Body of pancreas (tissue), 4 donors: ENCODE data around the gene SNAPC4. TPM values are rescaled to one million over a fixed set of nuclear protein-coding genes. Genes with fewer than 3 reads are reported as not detected.

ENCODE experiments used
- ATAC-seq: fragments of 150-250 bp; one replicate; pipeline ENCODE4 v1.9.1; 2016
- DNase-seq, 4 donors: peaks; one replicate each; pipeline ENCODE4 v3.0.0-alpha.2; 2019
- H3K27ac ChIP-seq, 4 donors: fragments of 200-600 bp; sonication (generic); 1 replicate in 3 of 4; 2 replicates in 1 of 4; pipeline versions ENCODE4 v1.5.1 to v1.6.1; 2016 to 2019; ENCODE audit warnings: mild to moderate bottlenecking in 1 of 4, mixed read lengths in 1 of 4, moderate library complexity in 1 of 4
- H3K27me3 ChIP-seq, 2 donors: fragments of 200-600 bp; sonication (generic); one replicate each; pipeline ENCODE4 v1.6.0; 2016; ENCODE audit warnings: mild to moderate bottlenecking in 1 of 2
- H3K36me3 ChIP-seq, 2 donors: fragments of 200-600 bp; sonication (generic); replicated peaks in 1 of 2; 2 replicates each; pipeline ENCODE4 v1.5.1; 2016; ENCODE audit warnings: low read depth in 2 of 2; ENCODE audit not compliant: insufficient read depth in 1 of 2
- H3K4me1 ChIP-seq: fragments of 200-600 bp; sonication (generic); one replicate; pipeline ENCODE4 v1.6.0; 2016
- H3K4me3 ChIP-seq, 2 donors: fragments of 200-600 bp; sonication (generic); 1 replicate in 1 of 2; 2 replicates in 1 of 2; pipeline ENCODE4 v1.5.1; 2016 to 2019
- H3K9me3 ChIP-seq, 3 donors: fragments of 200-600 bp; sonication (generic); 1 replicate in 2 of 3; 2 replicates in 1 of 3; pipeline ENCODE4 v1.5.1; 2016
- POLR2A ChIP-seq, 3 donors: fragments of 450-650 bp; IDR thresholded peaks; one replicate each; pipeline ENCODE4 v1.6.1; 2016; ENCODE audit warnings: antibody characterized with exemption in 3 of 3, mild to moderate bottlenecking in 2 of 3
- WGBS, 2 donors: methylation state at CpG; one replicate each; pipeline ENCODE4 v1.1.5; 2017; 5-methylcytosine and 5-hydroxymethylcytosine counted together
- intact Hi-C: fragments of 100-400 bp; cut with DNase I; formaldehyde crosslinking; loops from one replicate; pipeline ENCODE4 v1.15.1; 2023
- total RNA-seq, 2 donors: library from RNA; depleted of rRNA; stranded (reverse); fragments of >200 nt; gene quantifications; one replicate each; pipeline ENCODE4 v1.1.0, GENCODE V29; 2016
- TF ChIP-seq, protein P1 (sequence below), 7 experiments: fragments of 450-650 bp in 4 of 7; fragments of 200-600 bp in 3 of 7; sonication (generic) in 3 of 7; IDR thresholded peaks; one replicate each; pipeline ENCODE4 v1.5.1; 2016 to 2019; ENCODE audit warnings: antibody characterized with exemption in 7 of 7

Gene SNAPC4
- total RNA-seq, 2 donors from 2014 or later: 8.8 to 19.1 TPM

DNA sequence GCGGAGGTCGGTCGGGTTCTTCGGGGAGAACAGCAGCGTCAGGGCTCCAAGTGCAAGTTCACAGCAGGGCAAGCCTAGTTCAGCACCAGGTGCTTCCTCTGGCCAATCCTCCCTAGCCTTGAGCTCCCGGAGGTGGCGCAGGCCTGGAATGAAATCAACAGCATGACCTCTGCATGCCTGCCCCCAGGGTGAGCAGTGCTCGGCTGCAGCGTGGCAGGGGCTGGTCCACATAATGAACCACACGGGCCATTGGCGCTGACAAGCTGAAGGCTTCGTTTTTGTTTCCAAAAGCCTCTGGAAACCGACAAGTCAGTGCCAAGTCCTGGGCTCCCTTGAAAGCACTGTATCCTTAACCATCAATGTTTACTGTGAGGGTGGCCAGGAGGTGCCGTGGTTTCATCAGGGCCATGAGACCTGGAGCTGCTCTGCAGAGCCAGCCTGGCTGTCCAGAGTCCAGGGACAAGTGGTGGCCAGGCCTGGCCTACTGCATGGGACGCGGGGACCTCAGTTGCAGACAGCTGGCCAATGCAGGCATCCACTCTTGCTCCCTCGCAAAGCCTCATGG, 41.8 kb upstream of the SNAPC4 start:
- H3K4me1 ChIP-seq: peaks cover 26% of the 10 kb centered on the region
- peaks cover 1 to 30% of the 10 kb centered on the region in 2 donors for H3K36me3 ChIP-seq
- H3K4me3 ChIP-seq: no peak overlapping the region
- no peaks in the 10 kb centered on the region for H3K9me3 ChIP-seq
- intact Hi-C loops: no loop called here
- no peak overlapping the region for H3K27ac ChIP-seq
- no peak for DNase-seq
- no peak for TF ChIP-seq POLR2A (IDR thresholded peaks at IDR 0.05)
- TF ChIP-seq, protein P1, sequence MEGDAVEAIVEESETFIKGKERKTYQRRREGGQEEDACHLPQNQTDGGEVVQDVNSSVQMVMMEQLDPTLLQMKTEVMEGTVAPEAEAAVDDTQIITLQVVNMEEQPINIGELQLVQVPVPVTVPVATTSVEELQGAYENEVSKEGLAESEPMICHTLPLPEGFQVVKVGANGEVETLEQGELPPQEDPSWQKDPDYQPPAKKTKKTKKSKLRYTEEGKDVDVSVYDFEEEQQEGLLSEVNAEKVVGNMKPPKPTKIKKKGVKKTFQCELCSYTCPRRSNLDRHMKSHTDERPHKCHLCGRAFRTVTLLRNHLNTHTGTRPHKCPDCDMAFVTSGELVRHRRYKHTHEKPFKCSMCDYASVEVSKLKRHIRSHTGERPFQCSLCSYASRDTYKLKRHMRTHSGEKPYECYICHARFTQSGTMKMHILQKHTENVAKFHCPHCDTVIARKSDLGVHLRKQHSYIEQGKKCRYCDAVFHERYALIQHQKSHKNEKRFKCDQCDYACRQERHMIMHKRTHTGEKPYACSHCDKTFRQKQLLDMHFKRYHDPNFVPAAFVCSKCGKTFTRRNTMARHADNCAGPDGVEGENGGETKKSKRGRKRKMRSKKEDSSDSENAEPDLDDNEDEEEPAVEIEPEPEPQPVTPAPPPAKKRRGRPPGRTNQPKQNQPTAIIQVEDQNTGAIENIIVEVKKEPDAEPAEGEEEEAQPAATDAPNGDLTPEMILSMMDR (IDR thresholded peaks at IDR 0.05): no peak
- 71 to 88% methylated on average over 8 to 17 of the region's 17 CpGs for WGBS, 2 donors
- no peak for ATAC-seq
- no peaks in the 10 kb centered on the region for H3K27me3 ChIP-seq

DNA sequence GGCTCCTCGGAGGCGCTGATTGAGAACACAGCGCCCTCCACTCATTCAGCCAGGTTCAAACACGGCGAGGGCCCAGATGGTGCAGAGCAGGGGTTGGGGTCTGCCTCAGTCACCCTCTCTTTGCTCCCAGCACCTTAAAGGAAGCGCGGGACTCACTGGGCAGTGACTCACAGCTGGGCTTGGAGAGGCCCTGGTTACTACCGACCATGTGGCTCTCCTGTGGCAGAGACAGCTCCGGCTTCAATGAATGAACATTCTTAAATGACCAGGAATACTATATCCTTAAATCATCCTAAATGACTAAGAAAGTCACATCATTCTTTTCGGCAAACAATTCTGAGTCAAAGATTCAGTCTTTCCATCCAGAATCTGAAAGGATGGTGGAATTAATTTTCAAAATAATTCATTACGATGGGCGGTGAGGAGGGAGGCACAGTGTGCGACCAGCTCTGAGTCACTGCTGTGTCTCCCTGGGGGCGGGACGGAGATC, 41.3 kb upstream of the SNAPC4 start:
- Histone ChIP-seq H3K27me3 (no peaks in the 10 kb centered on the region), H3K36me3 (peaks cover 0 to 27% of the 10 kb centered on the region in 2 donors), H3K9me3 (no peaks in the 10 kb centered on the region), H3K4me1 (peaks cover 31% of the 10 kb centered on the region), H3K27ac (no peak overlapping the region), H3K4me3 (no peak overlapping the region)
- TF ChIP-seq, protein P1 (IDR thresholded peaks at IDR 0.05): no peak
- no peak for TF ChIP-seq POLR2A (IDR thresholded peaks at IDR 0.05)
- DNase-seq (no peak), ATAC-seq (no peak)
- 92 to 96% methylated on average over 7 to 15 of the region's 15 CpGs for WGBS, 2 donors
- intact Hi-C loops: no loop called here

GRCh38 chr9:136439481-136440408, 39.8 kb upstream of the SNAPC4 start, which contains the start of gene INPP5E:
Gene INPP5E, minus strand, starts transcription at chr9:136439845. Its CDS starts 426 bp downstream, at chr9:136439419.
- peak; percentile 95 for ATAC-seq
- peak; percentile 70 to 81 (median 74) for DNase-seq

GRCh38 chr9:136438548-136439480, 38.8 kb upstream of the SNAPC4 start:
- H3K4me1 ChIP-seq: peaks cover 32% of the 10 kb centered on the region
- peak overlapping the region; percentile 88 to 96 for H3K4me3 ChIP-seq
- peak overlapping the region in 3 of 4 donors; percentile 55 to 72 (median 62) for H3K27ac ChIP-seq
- ATAC-seq (peak; percentile 30), DNase-seq (peak; percentile 21 to 40 (median 34))
- intact Hi-C loops: no loop called here
- no peaks in the 10 kb centered on the region for H3K27me3 ChIP-seq
- H3K9me3 ChIP-seq: no peaks in the 10 kb centered on the region
- H3K36me3 ChIP-seq: peaks cover 0 to 11% of the 10 kb centered on the region in 2 donors
- 3% methylated on average over 75 of the region's 91 CpGs; no CpG with 5 or more reads in 1 of the 2 donors for WGBS, 2 donors
- TF ChIP-seq POLR2A (IDR thresholded peaks at IDR 0.05): no peak
- TF ChIP-seq, protein P1 (IDR thresholded peaks at IDR 0.05): no peak

More at GRCh38 chr9:136439481-136440408, 39.8 kb upstream of the SNAPC4 start, which contains the start of gene INPP5E:
- TF ChIP-seq, protein P1 (IDR thresholded peaks at IDR 0.05): peak; percentile 41 to 92 (median 75)
- peak; percentile 16 to 51 (median 47) for TF ChIP-seq POLR2A (IDR thresholded peaks at IDR 0.05)
- peaks cover 32% of the 10 kb centered on the region for H3K4me1 ChIP-seq
- no peaks in the 10 kb centered on the region for H3K27me3 ChIP-seq
- H3K36me3 ChIP-seq: peaks cover 0 to 17% of the 10 kb centered on the region in 2 donors
- no peaks in the 10 kb centered on the region for H3K9me3 ChIP-seq
- intact Hi-C loops: no loop called here
- WGBS, 2 donors: 5 to 7% methylated on average over 17 to 49 of the region's 90 CpGs
- peak within 1 kb of the TSS; percentile 88 to 96 for H3K4me3 ChIP-seq
- H3K27ac ChIP-seq: peak within 1 kb of the TSS in 3 of 4 donors; percentile 55 to 72 (median 62)
